PC-9 (cell line): ENCODE measurements around the gene NUTM1.

Experiments
- CTCF ChIP-seq: fragments of 200-600 bp; sonication (generic); conservative IDR thresholded peaks from 2 replicates; pipeline ENCODE4 v1.6.1; 2017; ENCODE audit warnings: mixed run types, antibody characterized with exemption, mild to moderate bottlenecking, moderate library complexity
- EZH2 ChIP-seq: fragments of 200-600 bp; sonication (generic); IDR thresholded peaks from 2 replicates; pipeline ENCODE4 v1.8.0; 2017; ENCODE audit warnings: antibody characterized with exemption, low read depth

GRCh38 chr15:34364041-34364440 is 20.9 kb downstream of the NUTM1 start:
- no peak for TF ChIP-seq CTCF
- TF ChIP-seq EZH2, result no peak
